ENCODE results near the gene ANKRD35. TPM values are rescaled to one million over a fixed set of nuclear protein-coding genes. Genes with fewer than 3 reads are reported as not detected.
"Not testable (repeated sequence)": the region's sequence is repeated elsewhere in the genome, so short reads cannot be mapped to it uniquely, and the experiment has no call there.

ANKRD35 gene
- total RNA-seq, 1 donor from 2014 or later, result not detected

GRCh38 chr1:145922266-145922665, 36.6 kb upstream of the ANKRD35 start:
- Mint-ChIP-seq H3K27me3 (ENCODE audit: low read depth) (no peaks in the 10 kb centered on the region), H3K36me3 (ENCODE audit: low read depth) (peaks cover 6% of the 10 kb centered on the region), H3K4me1 (ENCODE audit: low read depth) (peaks cover 30% of the 10 kb centered on the region), H3K27ac (ENCODE audit: unreplicated experiment) (no peak overlapping the region), H3K9me3 (ENCODE audit: low read depth) (no peaks in the 10 kb centered on the region), H3K4me3 (ENCODE audit: unreplicated experiment) (no peak overlapping the region)
- no peak for TF ChIP-seq CTCF (IDR thresholded peaks at IDR 0.05)
- no peak for DNase-seq (ENCODE audit: low spot score)

- DNase-seq (ENCODE audit: low spot score); H3K9me3 Mint-ChIP-seq (ENCODE audit: low read depth); H3K27me3 Mint-ChIP-seq (ENCODE audit: low read depth); H3K36me3 Mint-ChIP-seq (ENCODE audit: low read depth): not testable (repeated sequence)
- H3K4me1 Mint-ChIP-seq (ENCODE audit: low read depth), result peaks cover 37% of the 10 kb centered on the region
- peak overlapping the region; percentile 89 for H3K4me3 Mint-ChIP-seq (ENCODE audit: unreplicated experiment)
- peak overlapping the region; percentile 51 for H3K27ac Mint-ChIP-seq (ENCODE audit: unreplicated experiment)
These were observed 34.6 kb upstream of the ANKRD35 start for GRCh38 chr1:145920297-145920696.

GRCh38 chr1:145918992-145919939, 33.6 kb upstream of the ANKRD35 start:
- DNase-seq (ENCODE audit: low spot score), result no peak
- Mint-ChIP-seq H3K4me3 (ENCODE audit: unreplicated experiment) (peak overlapping the region; percentile 89), H3K36me3 (ENCODE audit: low read depth) (peaks cover 8% of the 10 kb centered on the region), H3K4me1 (ENCODE audit: low read depth) (peaks cover 37% of the 10 kb centered on the region), H3K27ac (ENCODE audit: unreplicated experiment) (peak overlapping the region; percentile 97), H3K9me3 (ENCODE audit: low read depth) (no peaks in the 10 kb centered on the region), H3K27me3 (ENCODE audit: low read depth) (no peaks in the 10 kb centered on the region)
- no peak for TF ChIP-seq CTCF (IDR thresholded peaks at IDR 0.05)

- Mint-ChIP-seq H3K27me3 (ENCODE audit: low read depth) (no peaks in the 10 kb centered on the region), H3K27ac (ENCODE audit: unreplicated experiment) (peak within 1 kb of the TSS; percentile 97), H3K4me1 (ENCODE audit: low read depth) (peaks cover 37% of the 10 kb centered on the region), H3K9me3 (ENCODE audit: low read depth) (no peaks in the 10 kb centered on the region), H3K36me3 (ENCODE audit: low read depth) (peaks cover 8% of the 10 kb centered on the region), H3K4me3 (ENCODE audit: unreplicated experiment) (peak within 1 kb of the TSS; percentile 89)
- DNase-seq (ENCODE audit: low spot score), result no peak
- TF ChIP-seq CTCF (IDR thresholded peaks at IDR 0.05), result no peak
These were observed 32.7 kb upstream of the ANKRD35 start, which contains the start of gene PEX11B for GRCh38 chr1:145918144-145918991. Gene PEX11B, minus strand, starts transcription at chr1:145918717. Its CDS starts 29 bp downstream, at chr1:145918688.

- H3K9me3 Mint-ChIP-seq (ENCODE audit: low read depth), result no peaks in the 10 kb centered on the region
- DNase-seq (ENCODE audit: low spot score), result no peak
- H3K27me3 Mint-ChIP-seq (ENCODE audit: low read depth), result no peaks in the 10 kb centered on the region
- H3K4me1 Mint-ChIP-seq (ENCODE audit: low read depth), result peaks cover 37% of the 10 kb centered on the region
- peaks cover 10% of the 10 kb centered on the region for H3K36me3 Mint-ChIP-seq (ENCODE audit: low read depth)
- peak overlapping the region; percentile 97 for H3K27ac Mint-ChIP-seq (ENCODE audit: unreplicated experiment)
- no peak for TF ChIP-seq CTCF (IDR thresholded peaks at IDR 0.05)
- peak overlapping the region; percentile 89 for H3K4me3 Mint-ChIP-seq (ENCODE audit: unreplicated experiment)
These were observed 31.9 kb upstream of the ANKRD35 start for GRCh38 chr1:145917595-145917994.

All from chondrocyte (in vitro differentiated cells).